T-helper 2 cell (primary cell): Measurements from ENCODE around the gene SDF2.
"Not testable (repeated sequence)": the region's sequence is repeated elsewhere in the genome, so short reads cannot be mapped to it uniquely, and the experiment has no call there.

Experiments
- DNase-seq, 5 experiments: peaks; one replicate each; pipeline versions ENCODE4 v3.0.0 to v3.0.0-alpha.2; 2012 to 2022

The SDF2 gene

DNA sequence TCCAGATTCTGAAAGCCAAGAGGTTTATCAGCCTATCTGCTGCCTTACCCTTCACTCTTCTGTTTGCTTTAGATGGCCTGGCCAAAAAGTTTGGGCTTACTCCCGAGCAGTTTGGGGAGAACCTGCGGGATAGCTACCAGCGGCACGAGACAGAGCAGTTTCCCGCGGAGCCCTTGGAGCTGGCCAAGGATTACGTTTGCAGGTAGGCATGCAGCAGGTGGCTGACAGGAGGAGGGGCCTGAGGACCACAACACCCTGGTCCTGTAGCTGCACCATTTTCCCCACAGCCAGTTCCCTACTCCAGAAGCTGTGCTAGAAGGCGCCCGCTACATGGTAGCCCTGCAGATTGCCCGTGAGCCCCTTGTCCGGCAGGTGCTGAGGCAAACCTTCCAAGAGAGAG is 20.9 kb upstream of the SDF2 start:
- no peak for DNase-seq

GRCh38 chr17:28675980-28676379 is 14.3 kb upstream of the SDF2 start:
- DNase-seq = peak in 1 of 5 experiments; percentile 28

DNA sequence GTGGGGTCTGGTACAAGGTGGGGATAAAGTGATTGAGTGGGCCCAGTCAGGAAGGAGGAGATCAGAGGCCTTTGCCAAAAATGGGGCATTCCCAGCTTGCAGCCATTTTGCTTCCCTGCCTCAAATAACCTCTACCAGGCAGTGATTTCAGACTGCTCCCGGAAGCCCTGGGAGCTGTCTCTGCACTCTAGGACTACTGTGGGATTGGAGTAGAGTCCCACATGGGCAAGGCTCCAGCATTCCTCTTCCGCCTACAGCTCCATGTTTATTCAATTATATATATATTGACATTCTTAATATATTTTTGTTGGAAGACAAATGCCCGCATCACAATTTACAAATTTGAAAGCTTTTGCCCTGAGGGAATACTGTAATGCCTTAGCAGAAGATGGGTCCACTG is 13.8 kb upstream of the SDF2 start:
- no peak for DNase-seq

GRCh38 chr17:28669918-28670317 is 8.2 kb upstream of the SDF2 start:
- DNase-seq = no peak

DNA sequence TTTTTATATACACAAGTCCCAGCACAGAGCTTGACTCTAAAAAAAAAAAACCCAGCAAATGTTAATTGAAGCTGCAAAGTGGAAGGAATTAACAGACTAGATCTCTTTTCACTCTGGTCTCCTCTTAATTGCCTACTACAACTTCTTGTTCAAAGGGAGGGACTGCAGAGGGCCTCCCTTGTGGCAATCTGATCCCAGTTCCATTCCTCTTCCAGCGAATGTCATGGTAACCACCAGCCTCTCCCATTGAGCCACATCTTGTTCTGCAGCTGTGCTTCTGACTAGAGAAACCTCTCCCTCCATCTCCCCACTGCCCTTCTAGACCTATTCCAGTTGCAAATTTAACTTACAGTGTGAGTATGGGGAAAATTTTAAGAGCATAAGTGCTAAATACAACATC is 6.2 kb upstream of the SDF2 start:
- no peak for DNase-seq

DNA sequence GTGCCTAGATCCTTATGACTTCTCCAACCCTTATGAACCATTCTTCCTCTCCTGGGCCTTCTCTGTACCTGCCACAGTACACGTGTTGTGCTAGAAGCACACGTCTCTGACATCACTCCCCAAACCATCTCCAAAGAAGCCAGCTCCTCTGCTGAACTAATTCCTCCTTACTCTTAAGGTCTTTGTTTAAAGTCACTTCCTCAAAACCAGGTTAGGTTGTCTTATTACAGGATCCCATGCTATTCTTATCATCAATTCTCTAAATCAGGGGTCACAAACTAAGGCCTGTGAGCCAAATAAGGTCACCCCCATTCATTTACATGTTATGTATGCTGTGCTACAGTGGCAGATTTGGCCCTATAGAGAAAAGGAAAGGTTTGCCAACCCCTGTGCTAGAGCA is 4.3 kb upstream of the SDF2 start:
- DNase-seq = no peak

DNA sequence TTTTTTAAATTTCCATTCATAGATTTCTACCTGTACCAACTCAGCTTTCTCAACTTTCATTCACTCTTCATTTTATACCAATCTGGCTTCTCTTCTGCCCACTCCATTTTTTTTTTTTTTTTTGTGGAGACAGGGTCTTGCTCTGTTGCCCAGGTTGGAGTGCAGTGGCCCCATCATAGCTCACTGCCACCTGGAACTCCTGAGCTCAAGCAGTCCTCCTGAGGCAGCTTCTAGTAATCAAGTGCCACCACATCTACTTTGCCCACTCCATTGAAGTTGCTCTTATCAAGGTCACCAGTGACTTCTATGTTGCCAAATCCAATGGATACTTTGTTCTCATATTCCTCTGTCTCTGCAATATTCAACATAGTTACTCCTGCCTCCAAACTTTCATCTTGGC is 2.0 kb upstream of the SDF2 start:
- DNase-seq = no peak

GRCh38 chr17:28662527-28662829 is 772 bp upstream of the SDF2 start:
- DNase-seq = no peak

DNA sequence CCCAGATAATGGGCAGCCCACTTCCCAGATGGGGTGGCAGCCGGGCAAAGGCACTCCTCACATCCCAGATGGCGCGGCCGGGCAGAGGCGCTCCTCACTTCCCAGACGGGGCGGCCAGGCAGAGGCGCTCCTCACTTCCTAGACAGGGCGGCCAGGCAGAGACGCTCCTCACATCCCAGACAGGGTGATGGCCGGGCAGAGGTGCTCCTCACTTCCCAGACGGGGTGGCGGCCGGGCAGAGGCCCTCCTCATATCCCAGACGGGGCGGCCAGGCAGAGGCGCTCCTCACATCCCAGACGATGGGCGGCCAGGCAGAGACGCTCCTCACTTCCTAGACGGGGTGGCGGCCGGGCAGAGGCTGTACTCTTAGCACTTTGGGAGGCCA is 2.2 kb downstream of the SDF2 start:
- not testable (repeated sequence) for DNase-seq

- not testable (repeated sequence) for DNase-seq
Observed at GRCh38 chr17:28658766-28659496, 2.8 kb downstream of the SDF2 start.

DNA sequence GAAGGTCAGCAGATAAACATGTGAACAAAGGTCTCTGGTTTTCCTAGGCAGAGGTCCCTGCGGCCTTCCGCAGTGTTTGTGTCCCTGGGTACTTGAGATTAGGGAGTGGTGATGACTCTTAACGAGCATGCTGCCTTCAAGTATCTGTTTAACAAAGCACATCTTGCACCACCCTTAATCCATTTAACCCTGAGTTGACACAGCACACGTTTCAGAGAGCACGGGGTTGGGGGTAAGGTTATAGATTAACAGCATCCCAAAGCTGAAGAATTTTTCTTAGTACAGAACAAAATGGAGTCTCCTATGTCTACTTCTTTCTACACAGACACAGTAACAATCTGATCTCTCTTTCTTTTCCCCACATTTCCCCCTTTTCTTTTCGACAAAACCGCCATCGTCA is 3.4 kb downstream of the SDF2 start:
- not testable (repeated sequence) for DNase-seq

GRCh38 chr17:28657756-28658155 is 4.0 kb downstream of the SDF2 start:
- no peak for DNase-seq

DNA sequence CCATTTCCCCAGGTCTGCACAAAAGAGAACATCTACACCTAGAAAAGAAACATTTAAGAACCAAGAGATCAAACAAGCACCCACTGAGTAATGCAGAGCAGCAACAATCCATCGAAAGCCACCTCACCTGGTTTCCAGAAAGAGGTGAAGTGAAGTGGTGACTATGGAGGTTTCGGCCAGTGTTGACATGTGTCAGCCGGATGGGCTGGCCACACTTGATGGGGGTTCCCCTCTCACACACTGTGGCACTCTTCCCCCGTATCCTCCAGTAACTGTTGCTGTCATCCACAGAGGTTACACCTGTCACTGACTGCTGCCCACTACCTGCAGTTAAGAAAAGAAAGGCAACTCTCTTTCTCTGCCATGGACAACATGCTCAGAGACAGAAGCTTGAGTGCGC is 6.5 kb downstream of the SDF2 start:
- no peak for DNase-seq

GRCh38 chr17:28648698-28649097 is 13.0 kb downstream of the SDF2 start:
- DNase-seq = no peak

GRCh38 chr17:28646039-28646754 is 15.5 kb downstream of the SDF2 start:
- DNase-seq = peak in 2 of 5 experiments; percentile 20 to 61

DNA sequence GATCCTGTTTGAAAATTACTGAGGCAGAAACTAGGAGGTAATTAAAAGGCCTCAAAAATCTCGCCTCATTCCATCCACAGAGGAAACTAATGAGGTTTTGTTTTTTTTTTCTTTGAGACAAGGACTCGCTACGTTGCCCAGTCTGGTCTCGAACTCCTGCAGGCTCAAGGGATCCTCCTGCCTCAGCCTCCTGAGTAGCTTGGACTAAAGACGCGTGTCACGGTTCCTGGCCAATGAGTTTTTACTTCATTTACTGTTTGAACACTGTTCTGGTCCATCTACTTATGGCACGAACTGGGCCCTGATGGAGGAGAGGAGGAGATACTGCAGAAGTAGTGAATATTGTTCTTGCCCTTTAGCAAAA is 16.1 kb downstream of the SDF2 start:
- no peak for DNase-seq

DNA sequence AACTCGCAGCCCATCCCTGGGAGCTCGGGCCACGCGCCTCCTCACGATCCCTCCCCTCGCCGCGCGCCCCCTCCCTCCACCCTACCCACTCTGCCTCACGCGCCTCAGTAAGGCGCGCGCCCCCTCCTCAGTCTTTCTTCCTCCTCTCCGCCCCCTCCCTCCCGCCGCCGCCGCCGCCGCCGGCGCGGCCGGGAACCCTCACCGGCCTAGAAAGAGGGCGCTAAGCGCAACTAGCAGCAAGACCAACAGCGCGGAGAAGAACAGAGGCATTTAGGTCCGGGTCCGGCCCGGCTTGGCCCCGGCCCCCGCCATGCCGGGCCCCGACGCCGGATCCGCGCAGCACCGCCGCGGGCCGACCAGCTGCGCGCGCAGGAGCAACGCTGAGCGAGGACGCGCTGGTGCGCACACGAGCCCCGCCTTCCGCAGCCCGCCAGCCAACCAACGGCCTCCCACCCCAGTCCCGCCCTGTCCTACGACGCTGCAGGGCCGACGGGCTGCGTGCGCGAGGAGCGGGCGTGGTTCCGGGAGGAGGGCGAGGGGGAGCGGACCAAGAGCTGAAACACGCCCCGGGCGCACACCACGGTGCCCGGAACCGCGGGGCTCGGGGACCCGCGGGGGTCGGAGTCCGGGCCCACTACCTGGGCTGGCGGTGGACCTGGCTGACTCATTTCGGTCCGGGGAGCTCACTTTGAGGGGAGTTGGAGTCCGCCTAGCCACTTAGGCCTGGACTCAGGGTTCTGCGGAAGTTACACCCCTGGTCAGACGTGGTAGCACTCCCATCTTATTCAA is 16.7 kb downstream of the SDF2 start, which contains the start of gene BLTP2:
Gene BLTP2 (minus strand): TSS at position 372 of the 789 bp plus-strand sequence. CDS start 102 bp downstream, at position 270.
- peak; percentile 89 to 99 (median 95) for DNase-seq

DNA sequence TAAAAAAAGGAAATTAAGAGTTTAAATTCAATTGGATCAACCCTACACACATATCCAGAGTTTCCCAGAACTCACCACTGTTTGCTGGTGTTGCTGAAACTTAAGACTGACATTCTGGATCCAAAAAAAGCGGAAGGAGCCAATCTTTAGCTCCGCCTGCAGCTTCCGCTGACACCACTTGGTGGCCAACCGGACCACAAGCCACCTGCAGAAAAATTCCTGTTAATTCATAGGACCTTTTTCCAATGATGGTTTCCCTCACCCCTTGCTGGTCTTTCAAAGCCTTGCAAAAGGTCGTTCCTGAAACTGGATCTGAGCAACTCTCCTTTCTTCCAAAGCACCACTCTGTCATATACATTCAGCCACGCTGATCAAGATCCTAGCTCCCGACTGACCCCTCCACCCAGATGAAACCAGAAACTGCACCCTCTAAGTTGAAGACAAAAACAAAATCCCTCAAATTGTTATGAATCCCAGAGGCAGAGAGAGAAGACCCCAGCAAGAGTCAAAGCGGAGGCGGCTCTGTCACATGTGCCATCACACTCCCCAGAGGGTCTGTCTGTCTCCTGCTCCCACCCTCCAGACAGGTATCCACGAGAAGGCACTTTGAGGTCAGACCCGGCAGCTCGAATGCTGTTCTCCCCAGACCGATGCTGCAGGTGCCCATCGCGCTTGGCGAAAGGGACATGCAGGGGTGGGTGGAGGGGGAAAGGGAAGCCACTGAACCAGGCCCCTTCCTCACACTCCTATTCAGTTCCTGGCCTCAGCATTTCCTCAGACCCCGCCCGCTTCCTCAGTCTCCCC is 17.5 kb downstream of the SDF2 start:
- DNase-seq = peak in 1 of 5 experiments; percentile 50

GRCh38 chr17:28641579-28641978 is 20.1 kb downstream of the SDF2 start:
- DNase-seq = no peak

DNA sequence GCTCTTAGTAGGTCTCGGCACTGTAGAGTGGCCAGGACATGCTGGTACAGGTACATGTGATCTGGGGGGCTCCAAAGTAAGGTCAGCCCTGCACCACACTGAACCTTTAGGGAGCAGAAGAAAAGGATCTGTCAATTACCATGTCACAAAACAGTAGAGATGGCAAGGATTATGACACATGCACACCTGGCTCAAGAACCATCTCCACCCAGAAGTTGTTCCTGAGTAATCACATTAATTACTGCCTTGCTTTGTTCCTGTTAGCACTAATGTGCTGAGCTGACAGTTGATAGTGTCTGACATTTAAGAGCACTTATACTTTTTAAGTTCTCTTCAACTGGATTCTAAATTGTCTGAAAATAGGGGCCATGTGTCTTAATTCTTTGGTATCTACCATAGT is 26.2 kb downstream of the SDF2 start:
- DNase-seq = no peak

- DNase-seq = no peak
Observed at GRCh38 chr17:28634206-28634865, 27.4 kb downstream of the SDF2 start.

DNA sequence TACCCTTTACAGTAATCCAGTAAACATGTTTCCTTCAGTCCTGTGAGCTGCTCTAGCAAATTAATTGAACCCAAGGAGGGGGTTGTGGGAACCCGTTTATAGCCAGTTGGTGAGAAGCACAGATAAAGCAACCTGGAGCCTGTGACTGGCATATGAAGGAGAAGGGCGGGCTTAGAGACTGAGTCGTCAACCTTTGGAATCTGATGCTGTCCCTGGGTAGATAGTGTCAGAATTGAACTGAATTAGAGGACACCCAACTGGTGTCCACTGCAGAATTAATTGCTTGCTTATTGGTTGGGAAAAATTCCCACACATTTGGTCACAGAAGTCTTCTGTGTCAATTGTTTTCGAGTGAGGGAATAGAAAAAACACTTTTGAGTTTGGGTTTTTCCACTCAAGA is 34.9 kb downstream of the SDF2 start:
- no peak for DNase-seq
